SU-DHL-6 (cell line): ENCODE data around the gene PLSCR4.

Experiments
- H2AFZ ChIP-seq: fragments of 200-600 bp; sonication (generic); 2 replicates; pipeline ENCODE4 v1.6.1; 2014; ENCODE audit warnings: low read depth, mild to moderate bottlenecking, moderate library complexity, mixed read lengths, antibody characterized with exemption, low read length; ENCODE audit not compliant: severe bottlenecking
- H3F3A ChIP-seq: fragments of 200-600 bp; shearing (Covaris generic); 2 replicates; pipeline ENCODE4 v1.6.0; 2016; ENCODE audit warnings: antibody characterized with exemption, mild to moderate bottlenecking; ENCODE audit not compliant: insufficient read depth
- H3K27ac ChIP-seq: fragments of 200-600 bp; sonication (generic); 2 replicates; pipeline ENCODE4 v1.5.1; 2016; ENCODE audit warnings: low read depth, mild to moderate bottlenecking, low read length, moderate library complexity, mixed read lengths
- H3K27me3 ChIP-seq: fragments of 200-600 bp; sonication (generic), shearing (Covaris generic); 2 replicates; pipeline ENCODE4 v1.6.0; 2014; ENCODE audit warnings: mild to moderate bottlenecking, low read length
- H3K36me3 ChIP-seq: fragments of 200-600 bp; sonication (generic); 2 replicates; pipeline ENCODE4 v1.6.1; 2014; ENCODE audit warnings: mild to moderate bottlenecking, low read length, mixed read lengths
- H3K4me2 ChIP-seq: fragments of 300-600, 200-600 bp; shearing (Covaris generic), sonication (generic); 2 replicates; pipeline ENCODE4 v1.6.0; 2014; ENCODE audit warnings: low read length, low read depth, mild to moderate bottlenecking; ENCODE audit not compliant: poor library complexity, severe bottlenecking
- H3K4me3 ChIP-seq: fragments of 200-600 bp; sonication (generic); 2 replicates; pipeline ENCODE4 v1.5.1; 2014; ENCODE audit warnings: antibody characterized with exemption, low read length, mild to moderate bottlenecking, mixed read lengths; ENCODE audit not compliant: insufficient read depth, poor library complexity, severe bottlenecking
- H3K79me2 ChIP-seq: fragments of 200-600 bp; sonication (generic); 2 replicates; pipeline ENCODE4 v1.6.1; 2014; ENCODE audit warnings: mild to moderate bottlenecking, low read length, moderate library complexity; ENCODE audit not compliant: insufficient read depth
- H3K9ac ChIP-seq: fragments of 200-600 bp; sonication (generic); 2 replicates; pipeline ENCODE4 v1.7.0; 2014; ENCODE audit warnings: mild to moderate bottlenecking, low read length
- H3K9me2 ChIP-seq: fragments of 200-600 bp; sonication (generic); replicated peaks from 2 replicates; pipeline ENCODE4 v1.6.1; 2014; ENCODE audit warnings: low read length; ENCODE audit not compliant: insufficient read depth
- H3K9me3 ChIP-seq: fragments of 200-600 bp; sonication (generic); 2 replicates; pipeline ENCODE4 v1.6.1; 2014; ENCODE audit warnings: low read length, mixed read lengths; ENCODE audit not compliant: insufficient read depth
- H4K20me1 ChIP-seq: fragments of 200-600 bp; sonication (generic); 2 replicates; pipeline ENCODE4 v1.6.1; 2014; ENCODE audit warnings: low read depth, mild to moderate bottlenecking, antibody characterized with exemption, low read length, moderate library complexity, mixed read lengths
- EZH2phosphoT487 ChIP-seq: fragments of 200-600 bp; sonication (generic), shearing (Covaris generic); conservative IDR thresholded peaks from 2 replicates; pipeline ENCODE4 v1.6.1; 2018; ENCODE audit warnings: mild to moderate bottlenecking, antibody characterized with exemption, low read length, moderate library complexity, mixed read lengths
- TF ChIP-seq, protein P1 (sequence below): fragments of 200-600 bp; sonication (generic); IDR thresholded peaks from one replicate; pipeline ENCODE4 v1.5.1; 2017; ENCODE audit warnings: antibody characterized with exemption, mild to moderate bottlenecking, low read length, moderate library complexity; ENCODE audit not compliant: insufficient read depth, poor library complexity, severe bottlenecking

The PLSCR4 gene

DNA sequence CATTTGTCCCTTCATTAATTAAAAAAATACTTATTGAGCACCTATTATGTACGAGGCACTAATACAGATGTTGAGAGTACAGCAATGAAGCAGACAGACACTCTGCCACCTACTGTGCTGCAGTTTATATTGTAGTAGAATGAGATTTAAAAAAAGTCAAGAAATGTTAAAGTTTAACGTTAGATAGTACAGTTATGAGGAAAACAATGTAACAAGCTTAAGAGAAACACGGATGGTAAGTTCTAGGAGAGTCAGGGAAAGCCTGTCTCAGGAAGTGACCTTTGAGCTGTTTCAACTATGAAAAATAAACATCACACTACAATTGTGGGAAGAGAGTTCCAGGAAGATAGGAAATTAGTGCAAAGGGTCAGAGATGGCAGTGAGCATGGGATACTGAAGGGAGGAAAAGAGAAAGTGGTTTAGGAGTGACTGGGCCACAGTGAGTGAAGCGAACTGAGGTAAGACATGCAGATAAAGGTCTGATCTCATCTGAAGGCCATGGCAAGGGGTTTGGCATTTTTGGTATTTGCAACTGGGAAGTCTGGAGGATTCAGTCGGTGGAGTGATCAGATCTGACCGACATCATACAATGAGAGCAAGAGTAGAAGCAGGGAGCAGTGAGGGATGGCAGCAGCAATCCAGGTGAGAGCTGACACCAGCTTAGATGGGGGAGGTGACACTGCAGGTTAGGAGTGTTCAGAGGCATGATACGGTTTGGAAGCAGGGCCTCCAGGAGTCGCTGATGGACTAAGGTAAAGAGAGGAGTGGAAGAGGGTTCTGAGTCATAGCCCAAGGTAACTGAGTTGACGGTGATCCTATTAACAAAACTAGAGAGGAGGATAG, 28.5 kb downstream of the PLSCR4 start:
- no peak for TF ChIP-seq EZH2phosphoT487
- TF ChIP-seq, protein P1, sequence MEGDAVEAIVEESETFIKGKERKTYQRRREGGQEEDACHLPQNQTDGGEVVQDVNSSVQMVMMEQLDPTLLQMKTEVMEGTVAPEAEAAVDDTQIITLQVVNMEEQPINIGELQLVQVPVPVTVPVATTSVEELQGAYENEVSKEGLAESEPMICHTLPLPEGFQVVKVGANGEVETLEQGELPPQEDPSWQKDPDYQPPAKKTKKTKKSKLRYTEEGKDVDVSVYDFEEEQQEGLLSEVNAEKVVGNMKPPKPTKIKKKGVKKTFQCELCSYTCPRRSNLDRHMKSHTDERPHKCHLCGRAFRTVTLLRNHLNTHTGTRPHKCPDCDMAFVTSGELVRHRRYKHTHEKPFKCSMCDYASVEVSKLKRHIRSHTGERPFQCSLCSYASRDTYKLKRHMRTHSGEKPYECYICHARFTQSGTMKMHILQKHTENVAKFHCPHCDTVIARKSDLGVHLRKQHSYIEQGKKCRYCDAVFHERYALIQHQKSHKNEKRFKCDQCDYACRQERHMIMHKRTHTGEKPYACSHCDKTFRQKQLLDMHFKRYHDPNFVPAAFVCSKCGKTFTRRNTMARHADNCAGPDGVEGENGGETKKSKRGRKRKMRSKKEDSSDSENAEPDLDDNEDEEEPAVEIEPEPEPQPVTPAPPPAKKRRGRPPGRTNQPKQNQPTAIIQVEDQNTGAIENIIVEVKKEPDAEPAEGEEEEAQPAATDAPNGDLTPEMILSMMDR: no peak
- no peak overlapping the region for H3K4me3 ChIP-seq
- no peaks in the 10 kb centered on the region for H3K36me3 ChIP-seq
- no peak overlapping the region for H3K27ac ChIP-seq
- no peak overlapping the region for H2AFZ ChIP-seq
- H3K9me3 ChIP-seq: no peaks in the 10 kb centered on the region
- no peaks in the 10 kb centered on the region for H3K27me3 ChIP-seq
- no peaks in the 10 kb centered on the region for H3K79me2 ChIP-seq
- H3K4me2 ChIP-seq: no peak overlapping the region
- no peaks in the 10 kb centered on the region for H3K9me2 ChIP-seq
- no peaks in the 10 kb centered on the region for H4K20me1 ChIP-seq
- H3F3A ChIP-seq: no peaks in the 10 kb centered on the region
- no peak overlapping the region for H3K9ac ChIP-seq

- H3K4me2 ChIP-seq: no peak overlapping the region
- H2AFZ ChIP-seq: no peak overlapping the region
- no peak overlapping the region for H3K9ac ChIP-seq
- no peaks in the 10 kb centered on the region for H3K9me2 ChIP-seq
- no peak overlapping the region for H3K4me3 ChIP-seq
- no peaks in the 10 kb centered on the region for H3K27me3 ChIP-seq
- no peaks in the 10 kb centered on the region for H4K20me1 ChIP-seq
- no peak overlapping the region for H3K27ac ChIP-seq
- no peaks in the 10 kb centered on the region for H3K36me3 ChIP-seq
- H3K9me3 ChIP-seq: no peaks in the 10 kb centered on the region
- no peaks in the 10 kb centered on the region for H3F3A ChIP-seq
- TF ChIP-seq, protein P1: no peak
- no peak for TF ChIP-seq EZH2phosphoT487
- H3K79me2 ChIP-seq: no peaks in the 10 kb centered on the region
These were observed 29.6 kb downstream of the PLSCR4 start for GRCh38 chr3:146221276-146221675.

GRCh38 chr3:146218880-146219866, 31.7 kb downstream of the PLSCR4 start:
- Histone ChIP-seq H3F3A (no peaks in the 10 kb centered on the region), H3K27ac (no peak overlapping the region), H3K9me3 (no peaks in the 10 kb centered on the region), H4K20me1 (no peaks in the 10 kb centered on the region), H3K4me3 (no peak overlapping the region), H3K27me3 (no peaks in the 10 kb centered on the region), H3K4me2 (no peak overlapping the region), H3K9ac (no peak overlapping the region), H3K36me3 (no peaks in the 10 kb centered on the region), H3K9me2 (no peaks in the 10 kb centered on the region), H3K79me2 (no peaks in the 10 kb centered on the region), H2AFZ (no peak overlapping the region)
- TF ChIP-seq EZH2phosphoT487: no peak
- TF ChIP-seq, protein P1: peak; percentile 45
